Gastroesophageal sphincter (tissue), 4 donors: ENCODE results near the gene EML3. TPM values are rescaled to one million over a fixed set of nuclear protein-coding genes. Genes with fewer than 3 reads are reported as not detected.

ENCODE experiments used
- ATAC-seq: fragments of 150-250 bp; one replicate; pipeline ENCODE4 v1.9.1; 2016; ENCODE audit warnings: mild to moderate bottlenecking, moderate library complexity
- H3K27ac ChIP-seq, 4 donors: fragments of 200-600 bp; sonication (generic) in 3 of 4; 1 replicate in 3 of 4; 2 replicates in 1 of 4; pipeline ENCODE4 v1.5.1; 2016 to 2019
- H3K27me3 ChIP-seq: fragments of 200-600 bp; sonication (generic); one replicate; pipeline ENCODE4 v1.5.1; 2019
- H3K36me3 ChIP-seq, 2 donors: fragments of 200-600 bp; sonication (generic); one replicate each; pipeline ENCODE4 v1.5.1; 2019; ENCODE audit warnings: control low read depth in 1 of 2
- H3K4me1 ChIP-seq, 3 donors: fragments of 200-600 bp; sonication (generic); 1 replicate in 2 of 3; 2 replicates in 1 of 3; pipeline ENCODE4 v1.5.1; 2016 to 2019; ENCODE audit warnings: control low read depth in 2 of 3
- H3K4me3 ChIP-seq, 2 donors: fragments of 200-600 bp; sonication (generic); one replicate each; pipeline ENCODE4 v1.5.1; 2019; ENCODE audit warnings: mild to moderate bottlenecking in 1 of 2, moderate library complexity in 1 of 2
- H3K9me3 ChIP-seq, 3 donors: fragments of 200-600 bp; sonication (generic); one replicate each; pipeline ENCODE4 v1.5.1; 2017 to 2019; ENCODE audit warnings: control low read depth in 2 of 3
- EP300 ChIP-seq: sonication (generic); formaldehyde crosslinking; IDR thresholded peaks from one replicate; pipeline ENCODE4 v1.6.1; 2017; ENCODE audit warnings: antibody characterized with exemption, mild to moderate bottlenecking
- POLR2A ChIP-seq, 2 donors: fragments of 450-650 bp; IDR thresholded peaks; one replicate each; pipeline ENCODE4 v1.6.1; 2017; ENCODE audit warnings: antibody characterized with exemption in 2 of 2, mild to moderate bottlenecking in 2 of 2, moderate library complexity in 1 of 2
- POLR2AphosphoS5 ChIP-seq: sonication (generic); formaldehyde crosslinking; IDR thresholded peaks from one replicate; pipeline ENCODE4 v1.6.1; 2017; ENCODE audit warnings: antibody characterized with exemption
- WGBS, 2 donors: methylation state at CpG; one replicate each; pipeline ENCODE4 v1.1.5; 2018; ENCODE audit warnings: low coverage in 1 of 2; 5-methylcytosine and 5-hydroxymethylcytosine counted together
- total RNA-seq, 4 donors: library from RNA; depleted of rRNA; stranded (reverse); fragments of >200 nt; gene quantifications; one replicate each; pipeline ENCODE4 v1.1.0, GENCODE V29; 2016
- TF ChIP-seq, protein P1 (sequence below), 4 experiments: fragments of 200-600 bp in 2 of 4; fragments of 450-650 bp in 2 of 4; sonication (generic) in 1 of 4; IDR thresholded peaks; one replicate each; pipeline ENCODE4 v1.5.1; 2017 to 2019; ENCODE audit warnings: antibody characterized with exemption in 4 of 4, mild to moderate bottlenecking in 2 of 4, moderate library complexity in 2 of 4

Gene EML3
- total RNA-seq, 4 donors from 2014 or later, result 25.4 to 36.7 (median 31.9) TPM

DNA sequence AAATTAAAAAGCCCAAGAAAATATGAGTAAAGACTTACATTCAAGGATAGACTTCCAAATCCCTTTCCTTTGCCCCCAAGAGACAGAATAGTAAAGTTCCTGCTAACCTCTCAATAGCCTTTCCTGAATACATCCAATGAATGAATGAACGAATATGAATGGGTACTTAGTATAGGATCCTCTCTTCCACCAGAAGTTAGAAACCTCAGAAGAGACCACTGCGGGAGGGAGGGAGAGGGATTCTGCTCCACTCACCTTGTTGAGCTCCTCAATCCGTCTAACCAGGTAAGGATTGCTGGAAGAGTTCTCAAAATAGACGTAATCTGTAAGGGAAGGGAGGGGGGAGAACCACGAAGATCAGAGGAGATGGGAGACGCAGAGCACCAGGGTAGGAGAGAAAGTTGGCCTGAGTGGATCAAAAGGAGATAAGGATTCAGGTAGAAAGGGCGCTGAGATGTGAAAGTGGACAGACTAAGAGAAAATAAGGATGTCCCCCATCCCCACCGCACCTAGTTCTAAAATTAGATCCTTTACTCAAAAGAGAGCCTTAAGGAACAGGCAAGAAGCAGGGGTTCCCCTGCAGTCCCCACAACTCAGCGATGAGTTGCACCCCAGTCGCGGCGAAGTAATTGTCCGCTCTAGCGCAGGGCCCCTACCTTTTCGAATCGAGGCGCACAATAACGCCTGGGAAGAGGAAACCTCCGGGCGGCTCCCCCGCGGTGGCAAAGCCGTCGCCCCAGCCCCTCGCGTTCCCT is 12.0 kb downstream of the EML3 start:
- no peak for ATAC-seq
- H3K4me1 ChIP-seq, result peaks cover 3 to 53% (median 21%) of the 10 kb centered on the region in 3 donors
- no peaks in the 10 kb centered on the region for H3K27me3 ChIP-seq
- WGBS, 2 donors, result 0% methylated on average over 2 to 15 of the region's 26 CpGs
- H3K36me3 ChIP-seq, result peaks cover 0 to 52% of the 10 kb centered on the region in 2 donors
- TF ChIP-seq EP300 (no peak), POLR2A (IDR thresholded peaks at IDR 0.05) (no peak), POLR2AphosphoS5 (no peak)
- TF ChIP-seq, protein P1, sequence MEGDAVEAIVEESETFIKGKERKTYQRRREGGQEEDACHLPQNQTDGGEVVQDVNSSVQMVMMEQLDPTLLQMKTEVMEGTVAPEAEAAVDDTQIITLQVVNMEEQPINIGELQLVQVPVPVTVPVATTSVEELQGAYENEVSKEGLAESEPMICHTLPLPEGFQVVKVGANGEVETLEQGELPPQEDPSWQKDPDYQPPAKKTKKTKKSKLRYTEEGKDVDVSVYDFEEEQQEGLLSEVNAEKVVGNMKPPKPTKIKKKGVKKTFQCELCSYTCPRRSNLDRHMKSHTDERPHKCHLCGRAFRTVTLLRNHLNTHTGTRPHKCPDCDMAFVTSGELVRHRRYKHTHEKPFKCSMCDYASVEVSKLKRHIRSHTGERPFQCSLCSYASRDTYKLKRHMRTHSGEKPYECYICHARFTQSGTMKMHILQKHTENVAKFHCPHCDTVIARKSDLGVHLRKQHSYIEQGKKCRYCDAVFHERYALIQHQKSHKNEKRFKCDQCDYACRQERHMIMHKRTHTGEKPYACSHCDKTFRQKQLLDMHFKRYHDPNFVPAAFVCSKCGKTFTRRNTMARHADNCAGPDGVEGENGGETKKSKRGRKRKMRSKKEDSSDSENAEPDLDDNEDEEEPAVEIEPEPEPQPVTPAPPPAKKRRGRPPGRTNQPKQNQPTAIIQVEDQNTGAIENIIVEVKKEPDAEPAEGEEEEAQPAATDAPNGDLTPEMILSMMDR (IDR thresholded peaks at IDR 0.05), result no peak
- peak overlapping the region; percentile 80 to 96 for H3K4me3 ChIP-seq
- H3K27ac ChIP-seq, result peak overlapping the region; percentile 91 to 99 (median 96)
- H3K9me3 ChIP-seq, result no peaks in the 10 kb centered on the region

DNA sequence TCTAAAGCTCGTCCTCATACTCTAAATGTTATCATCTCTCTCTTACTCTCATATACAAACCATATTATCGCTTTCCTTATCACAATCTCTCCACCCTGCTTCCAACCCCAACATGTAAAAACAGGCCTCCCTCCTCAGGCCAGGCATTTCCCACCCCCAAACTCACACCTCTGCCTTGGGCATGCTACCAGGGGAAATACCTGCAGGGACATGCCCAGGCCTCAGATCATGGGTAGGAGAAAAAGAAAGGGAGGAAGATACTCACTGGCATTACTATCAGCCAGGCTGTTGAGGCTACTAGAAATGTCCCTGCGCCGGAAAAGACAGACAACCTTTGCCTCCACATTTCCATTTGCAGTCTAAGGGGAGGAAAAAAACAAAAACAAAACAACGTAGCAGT is 12.7 kb downstream of the EML3 start:
- no peak for TF ChIP-seq POLR2AphosphoS5
- no peak for TF ChIP-seq EP300
- TF ChIP-seq, protein P1 (IDR thresholded peaks at IDR 0.05), result no peak
- TF ChIP-seq POLR2A (IDR thresholded peaks at IDR 0.05), result no peak
- Histone ChIP-seq H3K4me3 (peak overlapping the region in 1 of 2 donors; percentile 96), H3K36me3 (peaks cover 0 to 52% of the 10 kb centered on the region in 2 donors), H3K9me3 (no peaks in the 10 kb centered on the region), H3K27me3 (no peaks in the 10 kb centered on the region), H3K27ac (peak overlapping the region; percentile 13 to 99 (median 96)), H3K4me1 (peaks cover 3 to 53% (median 21%) of the 10 kb centered on the region in 3 donors)
- WGBS, 2 donors, result 24% methylated on average over 3 to 5 of the region's 5 CpGs
- ATAC-seq, result no peak

DNA sequence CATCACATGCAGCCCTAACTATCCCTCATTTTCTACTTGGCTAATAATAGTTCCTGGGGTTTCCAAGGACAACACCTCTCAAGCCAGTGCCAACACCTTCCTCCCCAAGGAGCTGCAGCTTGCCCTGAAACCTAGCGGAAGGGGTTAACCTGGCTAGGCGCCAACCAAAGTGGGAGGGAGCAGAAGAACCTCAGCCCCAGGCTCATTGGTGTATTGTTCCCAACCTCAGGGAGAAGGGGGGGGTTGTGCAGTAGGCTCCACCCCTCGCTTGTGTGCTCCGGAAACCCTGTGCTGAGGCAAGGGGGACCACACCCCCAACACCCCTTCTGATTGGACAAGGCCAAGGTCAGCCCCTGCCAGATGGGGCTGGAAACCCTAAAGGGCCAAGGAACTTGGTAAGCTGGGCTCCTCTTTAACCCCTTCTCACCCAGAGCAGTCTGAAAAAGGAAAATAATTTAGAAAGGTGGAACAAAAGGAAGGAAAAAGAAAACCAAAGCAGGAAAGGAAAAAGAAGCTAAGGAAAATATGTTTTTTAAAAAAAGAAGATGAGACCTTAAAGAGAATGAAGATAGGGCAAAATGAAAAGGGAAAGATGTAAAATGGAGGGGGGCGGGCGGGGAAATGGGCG is 13.4 kb downstream of the EML3 start:
- TF ChIP-seq, protein P1 (IDR thresholded peaks at IDR 0.05), result no peak
- TF ChIP-seq POLR2AphosphoS5 (peak; percentile 88), POLR2A (IDR thresholded peaks at IDR 0.05) (no peak)
- 33 to 69% methylated on average over 4 to 6 of the region's 7 CpGs for WGBS, 2 donors
- Histone ChIP-seq H3K4me3 (peak overlapping the region in 1 of 2 donors; percentile 96), H3K9me3 (no peaks in the 10 kb centered on the region), H3K27me3 (no peaks in the 10 kb centered on the region), H3K36me3 (peaks cover 0 to 52% of the 10 kb centered on the region in 2 donors), H3K27ac (peak overlapping the region; percentile 16 to 99 (median 96)), H3K4me1 (peaks cover 3 to 56% (median 21%) of the 10 kb centered on the region in 3 donors)
- ATAC-seq, result peak; percentile 84

DNA sequence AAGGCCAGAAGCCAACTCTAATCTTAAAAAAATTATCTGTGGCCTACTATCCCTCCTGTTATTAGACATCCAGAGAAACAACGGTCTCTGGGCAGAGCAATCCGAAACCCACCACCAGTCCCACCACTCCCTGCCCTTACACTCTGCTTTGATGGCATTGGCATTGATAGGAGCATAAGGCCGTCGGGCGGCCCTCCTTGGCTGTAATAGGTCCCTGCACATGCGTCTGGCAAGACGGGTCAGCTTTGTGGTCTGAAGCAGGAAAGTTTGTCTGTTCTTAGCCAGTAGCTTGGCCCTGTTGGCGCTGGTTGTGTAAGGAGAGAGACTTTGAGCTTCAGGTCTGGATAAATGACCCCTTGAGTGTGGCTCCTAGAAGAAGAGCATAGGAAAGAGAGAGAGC is 17.5 kb downstream of the EML3 start:
- TF ChIP-seq POLR2AphosphoS5 (no peak), POLR2A (IDR thresholded peaks at IDR 0.05) (no peak), EP300 (no peak)
- TF ChIP-seq, protein P1 (IDR thresholded peaks at IDR 0.05), result no peak
- Histone ChIP-seq H3K4me1 (peaks cover 3 to 62% (median 33%) of the 10 kb centered on the region in 3 donors), H3K27me3 (no peaks in the 10 kb centered on the region), H3K4me3 (no peak overlapping the region), H3K36me3 (peaks cover 0 to 54% of the 10 kb centered on the region in 2 donors), H3K9me3 (no peaks in the 10 kb centered on the region), H3K27ac (peak overlapping the region in 1 of 4 donors; percentile 12)
- no peak for ATAC-seq
- 64 to 80% methylated on average over 6 to 7 of the region's 8 CpGs for WGBS, 2 donors
